GM18861 (cell line): ENCODE data around the gene ADPRHL1.

ENCODE experiments used
- ATAC-seq: cut with Tn5 transposase; IDR thresholded peaks from one replicate; pipeline ENCODE4 v1.9.1; 2021; ENCODE audit not compliant: unreplicated experiment

ADPRHL1 gene

GRCh38 chr13:113433391-113433916 is 19.8 kb downstream of the ADPRHL1 start:
- ATAC-seq = no peak

- ATAC-seq = no peak
These were observed 20.6 kb downstream of the ADPRHL1 start for GRCh38 chr13:113432506-113433270.

- ATAC-seq = no peak
These were observed 22.1 kb downstream of the ADPRHL1 start for GRCh38 chr13:113431171-113431570.

GRCh38 chr13:113430378-113431110 is 22.7 kb downstream of the ADPRHL1 start:
- no peak for ATAC-seq

GRCh38 chr13:113429608-113429985 is 23.7 kb downstream of the ADPRHL1 start:
- ATAC-seq = no peak

- no peak for ATAC-seq
These were observed 24.2 kb downstream of the ADPRHL1 start for GRCh38 chr13:113428871-113429607.

GRCh38 chr13:113428469-113428865 is 24.8 kb downstream of the ADPRHL1 start:
- ATAC-seq = no peak

- no peak for ATAC-seq
These were observed 25.5 kb downstream of the ADPRHL1 start for GRCh38 chr13:113427562-113428468.

GRCh38 chr13:113426591-113426986 is 26.7 kb downstream of the ADPRHL1 start:
- no peak for ATAC-seq

- no peak for ATAC-seq
These were observed 27.2 kb downstream of the ADPRHL1 start for GRCh38 chr13:113425941-113426590.

GRCh38 chr13:113423520-113424163 is 29.6 kb downstream of the ADPRHL1 start:
- no peak for ATAC-seq

- ATAC-seq = no peak
These were observed 30.3 kb downstream of the ADPRHL1 start for GRCh38 chr13:113422807-113423519.

- no peak for ATAC-seq
These were observed 31.5 kb downstream of the ADPRHL1 start for GRCh38 chr13:113421673-113422270.

GRCh38 chr13:113420833-113421600 is 32.3 kb downstream of the ADPRHL1 start:
- ATAC-seq = no peak

- ATAC-seq = no peak
These were observed 33.1 kb downstream of the ADPRHL1 start for GRCh38 chr13:113420232-113420631.

- ATAC-seq = no peak
These were observed 33.6 kb downstream of the ADPRHL1 start for GRCh38 chr13:113419531-113420193.

GRCh38 chr13:113418722-113419049 is 34.6 kb downstream of the ADPRHL1 start:
- no peak for ATAC-seq
